GM12892 (cell line): ENCODE results near the gene RNF151.

Experiments
- POLR2A ChIP-seq: IDR thresholded peaks from 2 replicates; pipeline ENCODE4 v1.6.1; 2011; ENCODE audit warnings: low read depth, low read length, control low read depth
- POLR2AphosphoS5 ChIP-seq: IDR thresholded peaks from 2 replicates; pipeline ENCODE4 v1.6.1; 2011; ENCODE audit warnings: low read depth, low read length, control low read depth
- TAF1 ChIP-seq: IDR thresholded peaks from 2 replicates; pipeline ENCODE4 v1.6.1; 2011; ENCODE audit warnings: low read depth, mild to moderate bottlenecking, control low read depth, low read length, borderline replicate concordance

- no peak for TF ChIP-seq POLR2AphosphoS5
- no peak for TF ChIP-seq POLR2A
- no peak for TF ChIP-seq TAF1
Measured at GRCh38 chr16:2016407-2016922, 49.8 kb downstream of the RNF151 start.
